Keratinocyte (primary cell): ENCODE data around the gene FAM20C.

Experiments
- EZH2 ChIP-seq: IDR thresholded peaks from one replicate; pipeline ENCODE4 v1.6.1; 2012; ENCODE audit warnings: inconsistent platforms, mild to moderate bottlenecking, low read length, moderate library complexity
- TF ChIP-seq, protein P1 (sequence below), 3 experiments: IDR thresholded peaks in 1 of 3; conservative IDR thresholded peaks in 1 of 3; optimal IDR thresholded peaks in 1 of 3; 2 replicates in 2 of 3; 3 replicates in 1 of 3; pipeline versions ENCODE3 to v1.5.1; 2011; ENCODE audit warnings: low read length in 3 of 3, mild to moderate bottlenecking in 3 of 3, moderate library complexity in 2 of 3, control low read depth in 1 of 3, inconsistent platforms in 1 of 3; ENCODE audit not compliant: insufficient read depth in 2 of 3; ENCODE audit errors: extremely low read depth in 1 of 3

- TF ChIP-seq, protein P1, sequence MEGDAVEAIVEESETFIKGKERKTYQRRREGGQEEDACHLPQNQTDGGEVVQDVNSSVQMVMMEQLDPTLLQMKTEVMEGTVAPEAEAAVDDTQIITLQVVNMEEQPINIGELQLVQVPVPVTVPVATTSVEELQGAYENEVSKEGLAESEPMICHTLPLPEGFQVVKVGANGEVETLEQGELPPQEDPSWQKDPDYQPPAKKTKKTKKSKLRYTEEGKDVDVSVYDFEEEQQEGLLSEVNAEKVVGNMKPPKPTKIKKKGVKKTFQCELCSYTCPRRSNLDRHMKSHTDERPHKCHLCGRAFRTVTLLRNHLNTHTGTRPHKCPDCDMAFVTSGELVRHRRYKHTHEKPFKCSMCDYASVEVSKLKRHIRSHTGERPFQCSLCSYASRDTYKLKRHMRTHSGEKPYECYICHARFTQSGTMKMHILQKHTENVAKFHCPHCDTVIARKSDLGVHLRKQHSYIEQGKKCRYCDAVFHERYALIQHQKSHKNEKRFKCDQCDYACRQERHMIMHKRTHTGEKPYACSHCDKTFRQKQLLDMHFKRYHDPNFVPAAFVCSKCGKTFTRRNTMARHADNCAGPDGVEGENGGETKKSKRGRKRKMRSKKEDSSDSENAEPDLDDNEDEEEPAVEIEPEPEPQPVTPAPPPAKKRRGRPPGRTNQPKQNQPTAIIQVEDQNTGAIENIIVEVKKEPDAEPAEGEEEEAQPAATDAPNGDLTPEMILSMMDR (optimal IDR thresholded peaks at IDR 0.05 in 1 of 3, IDR thresholded peaks at IDR 0.05 in 1 of 3, conservative IDR thresholded peaks at IDR 0.05 in 1 of 3; ENCODE audit: extremely low read depth in 1 of 3, insufficient read depth in 2 of 3, low read length in 3 of 3): no peak
- TF ChIP-seq EZH2: no peak
Observed at GRCh38 chr7:163971-164881, 28.1 kb upstream of the FAM20C start.
